Diencephalon (tissue), 1 donor: ENCODE measurements around the gene ZBED4. TPM values are rescaled to one million over a fixed set of nuclear protein-coding genes. Genes with fewer than 3 reads are reported as not detected.

Source experiments
- small RNA-seq: library from RNA; depleted of rRNA; stranded (forward); fragments of <200 nt; gene quantifications from one replicate; pipeline ENCODE3, GENCODE V24; 2014
- total RNA-seq: library from RNA; depleted of rRNA; stranded (reverse); fragments of >200 nt; gene quantifications from one replicate; pipeline ENCODE4 v1.2.3, GENCODE V29; 2014

Gene ZBED4, protein sequence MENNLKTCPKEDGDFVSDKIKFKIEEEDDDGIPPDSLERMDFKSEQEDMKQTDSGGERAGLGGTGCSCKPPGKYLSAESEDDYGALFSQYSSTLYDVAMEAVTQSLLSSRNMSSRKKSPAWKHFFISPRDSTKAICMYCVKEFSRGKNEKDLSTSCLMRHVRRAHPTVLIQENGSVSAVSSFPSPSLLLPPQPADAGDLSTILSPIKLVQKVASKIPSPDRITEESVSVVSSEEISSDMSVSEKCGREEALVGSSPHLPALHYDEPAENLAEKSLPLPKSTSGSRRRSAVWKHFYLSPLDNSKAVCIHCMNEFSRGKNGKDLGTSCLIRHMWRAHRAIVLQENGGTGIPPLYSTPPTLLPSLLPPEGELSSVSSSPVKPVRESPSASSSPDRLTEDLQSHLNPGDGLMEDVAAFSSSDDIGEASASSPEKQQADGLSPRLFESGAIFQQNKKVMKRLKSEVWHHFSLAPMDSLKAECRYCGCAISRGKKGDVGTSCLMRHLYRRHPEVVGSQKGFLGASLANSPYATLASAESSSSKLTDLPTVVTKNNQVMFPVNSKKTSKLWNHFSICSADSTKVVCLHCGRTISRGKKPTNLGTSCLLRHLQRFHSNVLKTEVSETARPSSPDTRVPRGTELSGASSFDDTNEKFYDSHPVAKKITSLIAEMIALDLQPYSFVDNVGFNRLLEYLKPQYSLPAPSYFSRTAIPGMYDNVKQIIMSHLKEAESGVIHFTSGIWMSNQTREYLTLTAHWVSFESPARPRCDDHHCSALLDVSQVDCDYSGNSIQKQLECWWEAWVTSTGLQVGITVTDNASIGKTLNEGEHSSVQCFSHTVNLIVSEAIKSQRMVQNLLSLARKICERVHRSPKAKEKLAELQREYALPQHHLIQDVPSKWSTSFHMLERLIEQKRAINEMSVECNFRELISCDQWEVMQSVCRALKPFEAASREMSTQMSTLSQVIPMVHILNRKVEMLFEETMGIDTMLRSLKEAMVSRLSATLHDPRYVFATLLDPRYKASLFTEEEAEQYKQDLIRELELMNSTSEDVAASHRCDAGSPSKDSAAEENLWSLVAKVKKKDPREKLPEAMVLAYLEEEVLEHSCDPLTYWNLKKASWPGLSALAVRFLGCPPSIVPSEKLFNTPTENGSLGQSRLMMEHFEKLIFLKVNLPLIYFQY
- total RNA-seq, result 17.1 TPM

DNA sequence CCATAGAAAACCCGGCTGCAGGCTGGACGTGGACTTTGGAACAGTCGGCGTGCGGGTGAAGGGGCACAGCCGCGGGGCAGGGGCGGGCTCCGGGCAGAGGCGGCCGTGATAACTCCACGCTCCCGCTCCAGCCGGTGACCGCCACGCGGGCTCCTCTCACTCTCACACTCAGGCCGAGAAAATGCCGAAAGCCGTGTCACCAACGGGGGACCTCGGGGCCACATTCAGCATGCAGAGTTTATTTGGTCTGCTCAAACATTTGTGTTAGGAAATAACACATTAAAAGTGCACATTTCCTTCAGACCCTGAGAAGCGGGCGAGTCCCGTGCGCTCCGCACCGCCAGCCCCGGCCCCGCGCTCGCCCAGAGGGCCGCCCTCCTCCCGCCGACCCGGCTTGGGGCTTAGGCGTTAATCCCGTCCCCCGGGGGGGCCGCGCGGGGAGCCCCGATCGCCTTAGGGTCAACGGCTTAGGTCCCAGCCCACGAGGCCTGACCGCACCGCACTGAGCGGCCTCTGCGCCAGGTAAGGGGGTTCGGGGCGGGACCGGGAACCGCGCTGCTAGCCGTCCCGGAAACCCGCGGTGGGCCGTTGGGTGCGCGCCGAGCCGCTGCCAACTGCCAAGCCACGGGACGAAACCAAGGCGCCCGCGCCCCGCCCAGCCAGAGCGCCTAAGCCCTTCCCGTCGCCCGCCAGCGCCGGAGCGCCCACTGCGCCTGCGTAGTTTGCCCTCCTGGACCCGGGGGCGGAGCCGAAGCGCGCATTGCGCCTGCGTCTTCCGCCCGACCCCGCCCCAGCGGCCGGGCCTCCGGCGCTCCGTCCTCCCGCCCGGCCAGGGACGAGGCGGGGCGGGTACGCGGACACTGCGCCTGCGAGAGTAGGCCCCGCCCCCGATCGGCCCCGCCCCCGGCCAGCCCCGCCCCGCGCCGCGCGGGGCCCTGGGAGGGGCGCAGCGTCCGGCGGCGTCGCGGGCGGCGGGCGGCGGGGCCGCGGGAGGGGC is at the start of gene ZBED4:
ZBED4 (plus strand) TSS at position 947 of the 997 bp plus-strand sequence. CDS start 29,819 bp downstream, outside the sequence.

DNA sequence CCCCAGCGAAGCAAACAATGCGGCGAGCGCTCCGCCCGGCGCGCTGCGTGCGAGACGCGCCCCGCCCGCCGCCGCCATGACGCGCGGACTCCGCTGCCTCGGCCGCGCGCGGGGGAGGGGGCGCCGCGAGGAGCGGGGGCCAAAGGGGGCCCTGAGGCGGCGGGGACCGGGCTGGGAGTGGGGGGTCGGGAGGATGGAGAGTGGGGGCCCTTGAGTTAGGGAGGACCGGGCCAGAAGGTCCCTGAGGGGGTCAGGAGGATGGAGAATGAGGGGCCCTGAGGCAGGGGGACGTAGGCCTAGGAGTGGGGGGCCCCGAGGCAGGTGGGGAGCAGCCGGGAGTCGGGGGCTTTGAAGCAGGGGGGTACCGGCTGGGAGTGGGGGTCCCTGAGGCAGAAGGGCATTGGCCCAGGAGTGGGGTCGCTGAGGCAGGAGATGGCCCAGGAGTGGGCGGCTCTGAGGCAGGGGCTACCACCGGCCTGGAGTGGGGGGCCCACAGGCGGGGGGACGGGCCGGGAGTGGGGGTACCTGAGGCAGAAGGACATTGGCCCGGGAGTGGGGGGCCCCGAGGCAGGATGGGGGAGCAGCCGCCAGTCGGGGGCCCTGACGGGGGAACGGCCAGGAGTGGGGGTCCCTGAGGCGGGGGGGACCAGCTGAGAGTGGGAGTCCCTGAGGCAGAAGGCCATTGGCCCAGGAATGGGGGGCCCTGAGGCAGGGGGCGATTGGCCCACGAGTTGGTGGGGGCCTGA is 25.6 kb upstream of the ZBED4 start, which contains the start of gene BRD1:
BRD1 (minus strand) TSS at position 21 of the 746 bp plus-strand sequence. CDS start 3,556 bp downstream, outside the sequence.

DNA sequence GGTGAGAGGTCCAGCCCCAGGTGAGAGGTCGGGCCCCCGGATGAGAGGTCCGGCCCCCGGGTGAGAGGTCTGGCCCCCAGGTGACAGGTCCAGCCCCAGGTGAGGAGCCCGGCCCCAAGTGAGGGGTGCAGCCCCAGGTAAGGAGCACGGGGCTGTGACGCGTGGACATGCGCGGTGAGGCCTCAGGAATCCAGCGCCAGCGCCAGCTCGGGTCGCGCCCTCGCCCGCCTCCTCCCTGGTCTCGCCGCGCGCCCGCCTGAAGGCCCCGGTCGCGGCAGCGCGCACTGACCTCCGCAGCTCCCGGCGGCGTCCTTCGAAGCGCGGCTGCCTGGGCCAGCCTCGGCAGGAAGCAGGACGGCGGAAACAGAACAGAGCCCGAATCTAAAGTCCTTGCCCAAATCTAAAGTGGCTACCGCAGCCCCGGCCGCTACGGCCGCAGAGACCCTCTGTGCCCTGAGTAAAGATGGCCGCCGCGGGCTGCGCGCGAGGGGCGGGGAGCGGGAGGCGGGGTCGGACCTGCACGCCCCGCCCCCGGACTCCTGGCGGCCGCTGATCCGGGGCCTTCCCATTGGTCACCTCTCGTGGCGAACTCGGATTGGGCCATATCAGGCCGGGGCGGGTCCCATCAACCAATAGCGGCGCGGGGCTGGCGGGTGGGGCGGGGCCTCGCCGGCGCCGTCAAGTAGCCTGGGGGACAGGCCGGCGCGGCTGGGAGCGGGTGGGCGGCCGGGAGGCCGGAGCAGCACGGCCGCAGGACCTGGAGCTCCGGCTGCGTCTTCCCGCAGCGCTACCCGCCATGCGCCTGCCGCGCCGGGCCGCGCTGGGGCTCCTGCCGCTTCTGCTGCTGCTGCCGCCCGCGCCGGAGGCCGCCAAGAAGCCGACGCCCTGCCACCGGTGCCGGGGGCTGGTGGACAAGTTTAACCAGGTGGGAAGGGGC is 64.6 kb downstream of the ZBED4 start, which contains the start of the genes ALG12 and CRELD2:
ALG12 (minus strand) TSS at position 465 of the 937 bp plus-strand sequence. CDS start 4,673 bp downstream, outside the sequence.
CRELD2 (plus strand) TSS at position 661 of the 937 bp plus-strand sequence; CDS start at position 797, 136 bp downstream.

Small RNA genes lying within 50 kb of the gene (small RNA-seq; reads per million reads assigned to genes)
- not detected for gene AL117328.1
- gene RF00017, result not detected

Other genes with a start within 250 kb of the ZBED4 start
- gene BRD1, start 26.0 kb upstream of the ZBED4 start, total RNA-seq, result 32.5 TPM
- gene ALG12, start 64.6 kb downstream of the ZBED4 start, total RNA-seq, result 10.6 TPM
- gene CRELD2, start 64.8 kb downstream of the ZBED4 start, total RNA-seq, result 25.4 TPM
- gene PIM3, start 106.9 kb downstream of the ZBED4 start, total RNA-seq, result 15.2 TPM
- gene IL17REL, start 158.9 kb downstream of the ZBED4 start, total RNA-seq, result 0.69 TPM
- gene TTLL8, start 204.5 kb downstream of the ZBED4 start, total RNA-seq, result not detected
- gene MLC1, start 231.6 kb downstream of the ZBED4 start, total RNA-seq, result 74.5 TPM
- gene MOV10L1, start 236.2 kb downstream of the ZBED4 start, total RNA-seq, result 1.8 TPM